ENCODE results near the gene TRAF3. TPM values are rescaled to one million over a fixed set of nuclear protein-coding genes. Genes with fewer than 3 reads are reported as not detected.

Gene TRAF3
- total and polyA plus RNA-seq, 3 donors from 2014 or later = 24.3 to 38.8 (median 38.2) TPM

DNA sequence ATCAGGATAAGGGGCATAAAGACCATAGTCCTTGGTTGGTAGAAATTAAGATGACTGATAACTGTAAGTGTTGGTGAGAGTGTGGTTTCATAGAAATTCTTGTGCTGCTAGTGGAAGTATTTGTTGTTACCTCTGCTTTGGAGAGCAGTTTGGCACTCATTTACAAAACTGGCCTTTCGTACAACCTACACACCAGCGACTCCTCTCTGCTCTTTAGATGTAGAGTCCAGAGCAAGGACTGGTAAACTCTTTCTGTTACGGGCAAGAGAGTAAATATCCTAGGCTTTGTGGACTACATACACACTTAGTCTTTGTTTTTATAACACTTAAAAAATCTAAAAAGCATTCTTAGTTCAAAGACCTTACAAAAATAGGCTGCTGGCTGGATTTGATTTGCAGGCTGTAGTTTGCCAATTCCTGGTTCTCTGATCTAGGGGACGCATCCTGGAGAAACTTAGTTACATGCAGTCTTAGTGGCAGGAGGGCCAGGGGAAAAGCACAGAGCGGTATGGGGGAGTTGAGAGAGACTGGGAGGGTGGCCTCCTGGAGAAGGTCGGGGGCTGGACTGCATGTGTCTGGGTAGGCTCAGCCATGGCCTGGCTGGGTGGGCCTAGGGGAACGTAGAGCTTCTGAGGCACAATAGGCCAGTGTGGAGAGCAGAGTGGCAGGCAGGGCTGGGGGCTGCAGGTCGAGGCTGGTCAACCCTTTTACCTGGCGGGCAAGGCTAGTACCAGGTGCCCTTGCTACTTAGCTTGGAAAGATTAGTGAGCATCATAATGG is 89.9 kb downstream of the TRAF3 start:
- TF ChIP-seq, protein P1, sequence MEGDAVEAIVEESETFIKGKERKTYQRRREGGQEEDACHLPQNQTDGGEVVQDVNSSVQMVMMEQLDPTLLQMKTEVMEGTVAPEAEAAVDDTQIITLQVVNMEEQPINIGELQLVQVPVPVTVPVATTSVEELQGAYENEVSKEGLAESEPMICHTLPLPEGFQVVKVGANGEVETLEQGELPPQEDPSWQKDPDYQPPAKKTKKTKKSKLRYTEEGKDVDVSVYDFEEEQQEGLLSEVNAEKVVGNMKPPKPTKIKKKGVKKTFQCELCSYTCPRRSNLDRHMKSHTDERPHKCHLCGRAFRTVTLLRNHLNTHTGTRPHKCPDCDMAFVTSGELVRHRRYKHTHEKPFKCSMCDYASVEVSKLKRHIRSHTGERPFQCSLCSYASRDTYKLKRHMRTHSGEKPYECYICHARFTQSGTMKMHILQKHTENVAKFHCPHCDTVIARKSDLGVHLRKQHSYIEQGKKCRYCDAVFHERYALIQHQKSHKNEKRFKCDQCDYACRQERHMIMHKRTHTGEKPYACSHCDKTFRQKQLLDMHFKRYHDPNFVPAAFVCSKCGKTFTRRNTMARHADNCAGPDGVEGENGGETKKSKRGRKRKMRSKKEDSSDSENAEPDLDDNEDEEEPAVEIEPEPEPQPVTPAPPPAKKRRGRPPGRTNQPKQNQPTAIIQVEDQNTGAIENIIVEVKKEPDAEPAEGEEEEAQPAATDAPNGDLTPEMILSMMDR (IDR thresholded peaks at IDR 0.05) = no peak
- TF ChIP-seq POLR2A (IDR thresholded peaks at IDR 0.05) = no peak
- Histone ChIP-seq H3K27ac (no peak overlapping the region), H3K4me1 (no peaks in the 10 kb centered on the region), H3K9me3 (no peaks in the 10 kb centered on the region), H3K36me3 (ENCODE audit: low read depth, missing control alignments) (no peaks in the 10 kb centered on the region), H3K4me3 (no peak overlapping the region), H3K27me3 (no peaks in the 10 kb centered on the region)
- DNase-seq = no peak
- WGBS, 2 donors = 81 to 83% methylated on average over 9 of the region's 9 CpGs
- intact Hi-C loops (cut with DNase I; ENCODE audit: low total_unique reads) = no loop called here

DNA sequence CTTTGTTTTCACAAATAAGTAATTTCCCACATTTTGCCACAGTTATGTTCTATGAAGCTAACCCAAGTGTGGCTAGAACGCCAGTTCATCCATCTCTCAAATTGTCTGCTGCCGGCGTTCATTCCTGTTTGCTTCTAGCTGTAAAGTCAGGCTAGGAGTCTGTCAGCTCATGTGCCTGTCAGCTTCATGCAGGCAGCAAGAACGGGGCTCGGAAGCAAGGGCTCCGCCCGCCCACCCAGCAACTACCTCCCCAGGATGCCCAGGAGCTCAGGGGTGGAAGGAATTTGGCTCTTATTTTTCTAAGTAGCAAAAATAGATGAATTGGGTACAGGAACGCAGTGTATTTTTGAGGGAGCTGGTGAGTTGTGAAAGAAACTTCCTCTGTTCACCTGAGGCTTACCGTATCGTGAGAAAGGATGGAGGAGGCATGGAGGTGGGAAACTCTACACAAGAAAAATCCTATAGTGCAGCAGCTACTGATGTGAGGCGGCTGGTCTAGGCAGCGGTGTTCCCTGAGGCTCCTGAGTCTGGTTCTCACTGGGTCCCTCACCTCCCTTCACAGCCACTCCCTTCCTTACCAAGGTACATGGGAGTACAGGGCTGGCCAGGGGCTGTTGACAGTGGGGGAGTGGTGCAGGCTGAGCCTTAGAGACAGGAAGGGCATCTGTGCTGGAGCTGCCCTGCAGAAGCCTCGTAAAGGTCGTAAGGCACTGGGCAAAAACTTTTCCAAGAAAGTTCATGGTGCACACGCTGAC is 90.8 kb downstream of the TRAF3 start:
- intact Hi-C loops (cut with DNase I; ENCODE audit: low total_unique reads) = no loop called here
- TF ChIP-seq, protein P1 (IDR thresholded peaks at IDR 0.05) = no peak
- no peak for TF ChIP-seq POLR2A (IDR thresholded peaks at IDR 0.05)
- Histone ChIP-seq H3K4me3 (no peak overlapping the region), H3K9me3 (no peaks in the 10 kb centered on the region), H3K27ac (no peak overlapping the region), H3K4me1 (no peaks in the 10 kb centered on the region), H3K27me3 (no peaks in the 10 kb centered on the region), H3K36me3 (ENCODE audit: low read depth, missing control alignments) (no peaks in the 10 kb centered on the region)
- no peak for DNase-seq
- WGBS, 2 donors = 85 to 93% methylated on average over 15 of the region's 15 CpGs

DNA sequence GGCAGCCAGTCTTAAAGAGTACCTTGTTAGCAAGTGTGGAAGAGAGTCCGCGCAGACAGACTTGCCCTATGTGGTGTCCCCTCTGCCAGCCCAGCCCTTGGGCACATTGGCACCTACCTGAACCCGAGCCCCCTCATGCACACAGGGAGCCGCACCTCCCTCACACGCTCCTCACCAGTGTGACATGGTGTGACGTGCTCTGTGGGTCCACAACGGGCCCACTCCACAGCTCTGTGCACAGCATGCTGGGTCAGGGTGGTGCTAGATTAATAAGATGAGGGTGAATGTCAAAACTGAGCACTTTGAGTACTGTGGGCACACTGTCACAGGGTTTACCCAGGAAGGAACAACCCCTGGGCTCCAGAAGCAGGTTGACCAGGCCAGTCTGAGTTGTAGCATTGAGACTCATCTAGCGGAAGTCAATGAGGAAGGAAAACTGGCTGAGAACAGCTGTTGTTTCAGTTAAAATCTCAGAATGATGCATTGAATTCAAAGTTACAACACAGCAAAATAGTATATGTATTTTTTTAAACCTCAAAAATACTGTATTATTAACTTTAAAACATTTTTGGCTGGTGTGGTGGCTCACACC is 91.8 kb downstream of the TRAF3 start:
- Histone ChIP-seq H3K4me1 (no peaks in the 10 kb centered on the region), H3K27ac (no peak overlapping the region), H3K9me3 (no peaks in the 10 kb centered on the region), H3K4me3 (no peak overlapping the region), H3K27me3 (no peaks in the 10 kb centered on the region), H3K36me3 (ENCODE audit: low read depth, missing control alignments) (no peaks in the 10 kb centered on the region)
- 97 to 99% methylated on average over 7 to 8 of the region's 8 CpGs for WGBS, 2 donors
- TF ChIP-seq POLR2A (IDR thresholded peaks at IDR 0.05) = no peak
- intact Hi-C loops (cut with DNase I; ENCODE audit: low total_unique reads) = no loop called here
- no peak for DNase-seq

DNA sequence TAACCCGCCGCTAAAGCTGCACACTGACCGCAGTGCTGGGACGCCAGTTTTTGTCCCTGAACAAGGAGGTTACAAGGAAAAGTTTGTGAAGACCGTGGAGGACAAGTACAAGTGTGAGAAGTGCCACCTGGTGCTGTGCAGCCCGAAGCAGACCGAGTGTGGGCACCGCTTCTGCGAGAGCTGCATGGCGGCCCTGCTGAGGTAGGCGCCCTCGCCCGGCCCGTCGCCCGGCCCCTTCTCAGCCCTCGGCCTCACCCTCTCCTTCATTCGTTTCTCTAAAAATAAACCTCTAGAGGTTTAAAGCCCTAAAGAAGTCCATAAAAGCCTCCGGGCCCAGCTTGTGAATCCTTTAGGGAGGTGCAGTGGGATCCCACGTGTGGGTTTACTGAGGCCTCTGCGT is 93.0 kb downstream of the TRAF3 start:
- WGBS, 2 donors = 89 to 92% methylated on average over 21 of the region's 21 CpGs
- TF ChIP-seq, protein P1 (IDR thresholded peaks at IDR 0.05) = no peak
- no peak for TF ChIP-seq POLR2A (IDR thresholded peaks at IDR 0.05)
- no peaks in the 10 kb centered on the region for H3K36me3 ChIP-seq (ENCODE audit: low read depth, missing control alignments)
- no peak overlapping the region for H3K27ac ChIP-seq
- H3K9me3 ChIP-seq = no peaks in the 10 kb centered on the region
- no peaks in the 10 kb centered on the region for H3K4me1 ChIP-seq
- intact Hi-C loops (cut with DNase I; ENCODE audit: low total_unique reads) = no loop called here
- no peak for DNase-seq
- no peaks in the 10 kb centered on the region for H3K27me3 ChIP-seq
- no peak overlapping the region for H3K4me3 ChIP-seq
